NCI-H146 treated with DMSO at 0.1 percent for 48 hours (cell line): ENCODE data around the gene TDRD12.
A peak's percentile ranks its signal among the peaks of the same experiment; 100 is the strongest.
"Not testable (repeated sequence)": the region's sequence is repeated elsewhere in the genome, so short reads cannot be mapped to it uniquely, and the experiment has no call there.

Experiments used
- DNase-seq: peaks from one replicate; lab custom pipeline; 2025; ENCODE audit not compliant: unreplicated experiment; lab: John Stamatoyannopoulos, UW

The TDRD12 gene

DNA sequence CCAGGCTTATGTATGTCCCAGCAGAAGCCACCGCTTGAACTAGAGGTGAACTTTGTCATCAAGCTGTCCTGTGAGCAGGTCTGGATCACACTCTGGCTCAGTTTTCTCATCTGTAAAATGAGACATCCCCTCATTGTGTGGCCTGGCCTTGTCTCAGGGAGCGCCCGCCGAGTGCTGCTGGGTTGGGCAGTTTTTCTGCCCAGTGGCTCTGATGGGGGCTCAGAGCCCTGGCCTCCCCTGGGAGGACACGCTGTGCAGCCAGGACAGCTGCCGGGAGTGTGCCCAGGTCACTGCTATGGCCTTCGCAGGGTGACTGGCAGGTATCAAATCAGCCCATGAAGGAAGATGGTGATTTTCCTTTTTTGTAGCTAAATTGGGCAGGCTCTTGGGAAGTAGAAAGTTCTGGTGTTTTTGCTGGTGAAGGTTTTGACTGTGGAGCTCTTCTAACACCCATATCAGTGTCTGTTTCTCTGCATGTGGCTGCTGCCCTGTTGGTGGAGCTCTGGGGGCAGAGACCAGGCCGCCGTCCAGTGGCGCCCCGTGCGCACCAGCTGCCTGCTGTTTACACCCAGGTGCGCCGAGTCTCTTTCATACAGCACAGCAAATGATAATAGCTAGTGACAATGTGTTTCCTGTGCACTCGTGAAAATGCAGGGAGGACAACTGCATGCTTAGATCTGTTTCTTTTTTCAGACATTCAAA lies 109.2 kb downstream of the TDRD12 start:
- peak; percentile 70 for DNase-seq

DNA sequence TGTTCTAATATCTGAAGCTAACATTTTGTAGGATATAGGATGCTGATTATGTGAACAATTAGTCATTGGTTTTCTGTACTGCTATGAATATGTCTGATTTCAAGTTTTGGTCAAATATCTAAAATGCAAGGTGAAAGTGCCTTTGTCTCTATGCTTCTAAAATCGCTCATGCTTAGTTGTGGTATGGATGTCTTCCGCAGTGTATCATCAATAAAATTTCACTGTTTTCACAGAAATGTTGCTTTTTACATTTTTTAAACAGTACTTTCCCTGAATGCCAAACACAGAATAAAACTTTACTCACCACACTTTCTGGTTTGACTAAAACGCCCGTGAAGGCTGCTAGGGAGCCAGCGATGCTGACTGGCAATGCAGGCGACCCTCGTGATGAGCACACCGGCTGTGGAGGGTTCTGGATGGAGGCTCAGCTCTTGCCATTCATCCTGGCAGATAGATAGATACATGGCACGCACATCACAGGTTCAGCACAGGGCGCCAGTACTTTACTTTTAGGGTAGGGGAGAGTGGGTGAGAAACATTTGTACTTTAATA lies 109.9 kb downstream of the TDRD12 start:
- no peak for DNase-seq

DNA sequence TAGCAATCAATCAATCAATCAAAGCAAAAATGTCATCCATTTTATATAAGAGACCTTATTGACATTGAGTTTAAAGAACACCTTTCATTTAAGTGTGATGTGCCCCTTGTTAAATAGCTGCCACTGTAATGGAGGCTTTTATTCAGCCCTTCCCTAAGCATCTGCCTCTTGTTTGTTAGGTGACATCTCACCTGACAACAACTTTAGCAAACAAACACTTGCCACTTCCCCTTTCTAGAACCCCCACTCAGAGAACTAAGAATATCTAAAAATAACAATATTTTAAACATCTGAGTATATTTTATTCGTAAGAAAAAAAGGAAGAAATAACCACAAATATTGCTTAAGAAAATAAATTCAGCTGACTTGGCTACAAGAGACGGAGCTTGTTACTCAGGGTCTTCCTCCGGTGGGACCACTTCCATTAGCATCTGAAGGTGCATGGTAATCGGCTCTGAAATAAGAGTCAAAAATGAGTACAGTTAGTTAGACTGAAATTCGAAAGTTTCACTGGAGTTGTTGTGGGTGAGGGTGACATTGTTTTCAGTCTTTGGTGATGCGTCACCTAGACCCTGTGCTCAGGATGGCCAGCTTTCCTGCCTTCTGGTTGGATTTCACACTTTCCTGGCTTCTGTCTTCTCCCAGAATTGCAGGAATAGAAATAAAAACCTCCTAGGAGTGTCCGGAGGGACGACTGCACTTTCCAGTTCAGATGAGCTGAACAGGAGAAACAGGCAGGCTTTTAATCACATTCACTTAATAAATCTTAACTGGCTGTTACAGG lies 110.9 kb downstream of the TDRD12 start:
- DNase-seq = no peak

DNA sequence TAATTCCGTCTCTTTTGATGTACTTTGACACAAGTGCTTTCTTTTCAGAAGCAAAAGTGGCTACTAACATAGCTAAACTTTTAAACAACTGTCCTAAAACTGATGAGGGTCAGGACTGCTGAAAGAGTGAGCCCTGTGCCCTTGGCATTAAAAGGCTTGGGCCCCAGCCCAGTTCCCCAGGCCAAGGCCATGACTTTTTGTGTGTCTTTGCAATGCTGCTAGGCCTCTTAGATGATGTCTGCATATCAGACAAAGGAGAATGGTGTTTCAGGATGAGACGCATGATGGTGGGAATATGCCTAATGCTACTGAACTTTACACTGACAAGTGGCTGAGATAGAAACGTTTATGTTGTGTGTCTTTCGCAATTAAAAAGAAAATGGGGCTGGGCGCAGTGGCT lies 112.0 kb downstream of the TDRD12 start:
- no peak for DNase-seq

DNA sequence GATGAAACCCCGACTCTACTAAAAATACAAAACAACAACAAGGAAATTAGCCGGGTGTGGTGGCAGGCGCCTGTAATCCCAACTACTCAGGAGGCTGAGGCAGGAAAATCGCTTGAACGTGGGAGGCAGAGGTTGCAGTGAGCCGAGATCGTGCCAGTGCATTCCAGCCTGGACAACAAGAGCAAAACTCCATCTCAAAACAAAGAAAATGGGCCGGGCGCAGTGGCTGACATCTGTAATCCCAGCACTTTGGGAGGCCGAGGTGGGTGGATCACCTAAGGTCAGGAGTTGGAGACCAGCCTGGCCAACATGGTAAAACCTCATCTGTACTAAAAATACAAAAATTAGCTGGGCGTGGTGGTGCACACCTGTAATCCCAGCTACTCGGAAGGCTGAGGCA lies 112.5 kb downstream of the TDRD12 start:
- not testable (repeated sequence) for DNase-seq

DNA sequence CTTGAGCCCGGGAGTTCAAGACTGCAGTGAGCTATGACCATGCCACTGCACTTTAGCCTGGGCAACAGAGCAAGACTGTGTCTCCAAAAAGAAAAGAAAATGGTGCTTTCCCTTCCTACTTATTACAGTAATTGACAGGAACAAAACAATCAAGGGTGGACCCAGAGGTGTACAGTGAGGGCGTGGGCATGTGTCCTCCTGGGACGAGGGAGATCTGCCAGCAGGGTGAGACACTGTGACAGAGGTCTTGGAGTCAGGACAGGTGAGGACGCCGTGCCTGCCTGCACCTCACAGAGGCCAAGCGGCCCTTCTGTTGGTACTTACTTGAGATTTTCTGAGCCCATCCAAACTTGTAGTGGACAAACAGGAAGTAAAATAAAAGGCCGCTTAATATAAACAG lies 113.3 kb downstream of the TDRD12 start:
- DNase-seq = not testable (repeated sequence)

DNA sequence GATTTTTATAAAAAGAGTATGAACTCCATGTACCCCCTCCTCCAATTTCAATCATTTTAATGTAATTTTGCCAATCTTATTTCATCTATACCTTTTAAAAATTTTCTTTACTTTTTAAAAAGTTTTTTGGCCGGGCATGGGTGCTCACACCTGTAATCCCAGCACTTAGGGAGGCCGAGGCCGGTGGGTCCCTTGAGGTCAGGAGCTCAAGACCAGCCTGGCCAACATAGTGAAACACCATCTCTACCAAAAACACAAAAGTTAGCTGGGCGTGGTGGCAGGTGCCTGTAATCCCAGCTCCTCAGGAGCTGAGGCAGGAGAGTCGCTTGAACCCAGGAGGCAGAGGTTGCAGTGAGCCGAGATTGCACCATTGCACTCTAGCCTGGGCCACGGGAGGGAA lies 113.8 kb downstream of the TDRD12 start:
- not testable (repeated sequence) for DNase-seq

DNA sequence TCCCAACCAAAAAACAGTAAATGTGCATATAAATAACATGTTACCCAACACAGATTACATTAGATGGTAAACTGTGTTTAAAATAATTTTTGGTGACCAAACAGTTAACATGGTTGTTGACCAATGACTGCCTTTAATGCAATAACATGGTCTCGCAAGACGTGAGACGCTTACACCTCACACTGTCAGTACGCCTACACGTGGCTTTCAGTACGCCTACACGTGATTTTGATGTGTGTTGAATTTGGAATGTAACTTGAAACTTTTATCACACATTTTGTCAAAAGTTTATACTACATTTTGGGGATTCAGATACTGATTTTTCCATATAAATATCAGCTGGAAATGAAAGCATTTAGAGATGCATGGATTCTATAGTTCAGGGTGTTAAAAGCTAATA lies 118.0 kb downstream of the TDRD12 start:
- no peak for DNase-seq

DNA sequence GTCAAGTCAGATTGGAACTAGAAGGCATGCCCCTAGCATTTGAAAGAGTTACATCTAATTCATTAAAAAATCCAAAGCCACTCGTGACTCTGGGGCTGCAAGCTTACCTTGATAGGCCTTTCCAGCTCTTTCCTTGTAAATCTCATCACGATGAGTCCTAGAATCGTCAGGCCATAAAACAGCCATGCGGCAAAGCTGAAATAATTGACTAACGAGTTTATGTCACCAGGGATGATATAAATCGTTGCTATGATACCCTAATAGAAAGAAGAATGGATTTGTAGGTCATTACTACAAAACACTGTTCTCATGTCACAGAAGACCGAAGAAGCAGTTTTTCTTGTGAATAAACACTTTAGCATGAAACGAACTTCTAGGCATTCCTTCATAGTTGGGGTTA lies 122.5 kb downstream of the TDRD12 start:
- DNase-seq = no peak

DNA sequence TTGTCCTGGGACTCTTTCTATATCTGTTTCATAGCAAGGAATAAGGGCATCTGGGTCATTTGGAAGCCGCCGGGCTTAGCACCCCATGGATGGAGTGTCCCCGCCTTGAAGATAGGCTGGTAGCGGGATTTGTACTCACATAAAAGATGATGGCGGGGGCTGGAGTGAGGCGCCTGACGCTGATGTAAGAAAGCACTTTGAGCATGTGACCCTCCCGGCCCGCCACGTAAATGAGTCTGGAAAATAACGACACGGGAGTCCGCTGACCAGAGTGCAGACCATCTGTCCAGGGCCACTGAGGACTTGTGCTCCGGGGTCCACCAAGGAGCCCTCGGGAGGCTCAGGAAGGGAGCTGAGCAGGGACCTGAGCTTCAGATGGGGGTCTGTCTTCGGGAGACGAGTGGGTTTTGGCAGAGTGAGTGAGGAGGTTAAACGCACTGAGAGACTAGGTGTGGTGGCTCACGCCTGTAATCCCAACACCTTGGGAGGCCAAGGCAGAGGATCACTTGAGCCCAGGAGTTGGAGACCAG lies 124.2 kb downstream of the TDRD12 start:
- no peak for DNase-seq

DNA sequence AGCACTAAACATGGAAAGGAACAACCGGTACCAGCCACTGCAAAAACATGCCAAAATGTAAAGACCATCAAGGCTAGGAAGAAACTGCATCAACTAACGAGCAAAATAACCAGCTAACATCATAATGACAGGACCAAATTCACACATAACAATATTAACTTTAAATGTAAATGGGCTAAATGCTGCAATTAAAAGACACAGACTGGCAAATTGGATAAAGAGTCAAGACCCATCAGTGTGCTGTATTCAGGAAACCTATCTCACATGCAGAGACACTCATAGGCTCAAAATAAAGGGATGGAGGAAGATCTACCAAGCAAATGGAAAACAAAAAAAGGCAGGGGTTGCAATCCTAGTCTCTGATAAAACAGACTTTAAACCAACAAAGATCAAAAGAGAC lies 128.5 kb downstream of the TDRD12 start:
- not testable (repeated sequence) for DNase-seq

DNA sequence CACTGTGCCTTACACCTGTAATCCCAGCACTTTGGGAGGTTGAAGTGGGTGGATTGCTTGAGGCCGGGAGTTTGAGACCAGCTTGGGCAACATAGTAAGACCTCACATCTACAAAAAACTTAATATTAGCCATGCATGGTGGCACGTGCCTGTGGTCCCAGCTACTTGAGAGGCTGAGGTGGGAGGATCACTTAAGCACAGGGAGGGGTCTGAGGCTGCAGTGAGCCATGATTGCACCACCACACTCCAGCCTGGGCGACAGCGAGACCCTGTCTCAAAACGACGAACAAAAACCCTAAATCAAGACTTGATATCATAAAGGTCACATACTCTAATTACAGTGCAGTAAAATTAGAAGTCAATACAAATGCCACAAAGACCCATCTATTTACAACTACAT lies 132.6 kb downstream of the TDRD12 start:
- no peak for DNase-seq

DNA sequence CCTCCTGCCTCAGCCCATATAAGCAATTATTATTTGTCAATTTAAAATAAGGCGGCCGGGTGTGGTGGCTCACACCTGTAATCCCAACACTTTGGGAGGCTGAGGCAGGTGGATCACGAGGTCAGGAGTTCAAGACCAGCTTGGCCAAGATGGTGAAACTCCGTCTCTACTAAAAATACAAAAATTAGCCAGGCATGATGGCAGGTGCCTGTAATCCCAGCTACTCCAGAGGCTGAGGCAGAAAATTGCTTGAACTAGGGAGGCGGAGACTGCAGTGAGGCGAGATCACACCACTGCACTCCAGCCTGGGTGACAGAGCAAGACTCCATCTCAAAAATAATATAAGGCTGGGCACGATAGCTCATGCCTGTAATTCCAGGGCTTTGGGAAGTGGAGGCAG lies 137.3 kb downstream of the TDRD12 start:
- DNase-seq = not testable (repeated sequence)

DNA sequence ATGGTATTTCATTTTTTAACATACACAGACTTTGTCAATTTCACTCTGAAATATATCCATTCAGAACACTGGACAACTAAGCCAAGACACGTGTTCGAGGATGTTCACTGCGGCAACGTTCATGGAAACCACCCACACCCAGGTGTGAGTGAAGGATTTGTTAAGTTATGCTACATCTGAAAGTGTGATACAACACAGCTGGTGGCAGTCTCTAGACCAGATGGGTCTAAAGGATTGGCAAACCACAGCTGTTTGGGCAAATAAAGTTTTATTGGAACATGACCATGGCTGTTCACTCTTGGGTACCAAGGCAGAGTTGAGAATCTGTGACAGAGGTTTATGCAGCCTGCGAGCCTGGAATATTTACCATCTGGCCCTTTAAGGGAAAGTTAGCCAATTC lies 138.0 kb downstream of the TDRD12 start:
- no peak for DNase-seq

DNA sequence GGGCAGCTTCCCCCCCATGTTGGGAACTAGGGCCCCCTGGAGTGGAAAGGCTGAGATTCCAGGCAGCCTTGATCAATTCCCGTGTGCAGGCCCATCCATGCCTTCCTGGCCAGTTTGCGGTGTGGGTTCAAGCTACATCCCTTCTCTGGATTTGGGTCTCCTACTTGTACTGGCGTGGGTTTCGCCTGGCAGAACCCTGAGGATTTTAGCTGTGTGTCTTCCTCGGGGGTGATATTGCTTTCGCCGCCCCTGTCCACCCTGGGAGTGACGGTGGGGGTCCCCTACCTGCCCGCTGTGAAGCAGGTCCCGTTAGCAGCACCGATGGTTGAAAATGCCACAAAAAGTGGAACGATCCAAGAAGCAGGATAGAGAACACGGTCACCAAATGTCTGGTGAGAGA lies 138.6 kb downstream of the TDRD12 start:
- DNase-seq = no peak

DNA sequence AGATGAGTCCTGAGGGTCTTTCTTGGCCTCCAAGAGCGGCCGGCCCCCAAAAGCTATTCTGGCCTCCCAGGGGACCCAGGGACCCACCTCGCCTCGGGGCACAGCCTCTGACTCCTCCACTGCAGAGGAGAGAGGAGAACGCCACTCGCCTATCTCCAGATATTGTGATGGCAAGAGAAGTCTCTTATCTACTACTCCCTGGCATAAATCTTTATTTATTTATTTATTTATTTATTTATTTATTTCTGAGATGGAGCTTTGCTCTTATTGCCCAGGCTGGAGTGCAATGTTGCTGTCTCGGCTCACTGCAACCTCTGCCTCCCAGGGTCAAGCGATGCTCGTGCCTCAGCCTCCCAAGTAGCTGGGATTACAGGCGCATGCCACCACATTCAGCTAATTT lies 139.0 kb downstream of the TDRD12 start:
- no peak for DNase-seq

DNA sequence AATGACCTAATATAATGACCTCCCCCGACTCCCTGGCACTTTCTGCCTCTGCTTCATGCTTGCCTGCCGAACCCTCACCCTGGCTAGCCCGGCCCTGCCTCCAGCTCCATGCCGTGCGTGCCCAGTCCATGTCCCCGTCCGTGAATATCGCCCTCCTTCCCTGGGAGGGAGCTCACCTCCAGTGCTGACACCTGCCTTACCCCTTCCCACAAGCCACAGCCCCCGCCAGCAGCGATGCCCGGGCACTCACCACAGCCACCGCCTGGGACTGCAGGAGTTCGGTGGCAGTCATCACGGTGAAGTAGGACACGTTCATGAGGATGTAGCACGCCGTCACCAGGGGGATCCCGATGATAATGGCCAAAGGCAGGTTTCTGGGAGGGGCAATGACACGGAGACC lies 140.0 kb downstream of the TDRD12 start:
- DNase-seq = no peak

DNA sequence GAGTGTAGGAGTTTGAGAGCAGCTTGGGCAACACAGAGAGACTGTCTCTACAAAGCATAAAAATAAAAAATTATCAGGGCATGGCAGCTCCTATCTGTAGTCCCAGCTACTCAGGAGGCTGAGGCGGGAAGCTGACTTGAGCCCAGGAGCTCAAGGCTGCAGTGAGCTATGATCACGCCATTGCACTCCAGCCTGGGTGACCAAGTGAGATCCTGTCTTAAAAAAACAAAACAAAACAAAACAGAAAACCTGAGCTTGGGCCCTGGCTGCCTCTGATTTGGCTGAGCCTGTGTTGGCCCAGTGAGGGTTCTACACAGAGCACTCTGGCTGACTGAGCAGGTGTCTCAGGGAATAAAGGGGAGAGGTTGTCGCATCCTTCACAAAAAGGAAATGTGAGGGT lies 142.0 kb downstream of the TDRD12 start:
- DNase-seq = no peak

DNA sequence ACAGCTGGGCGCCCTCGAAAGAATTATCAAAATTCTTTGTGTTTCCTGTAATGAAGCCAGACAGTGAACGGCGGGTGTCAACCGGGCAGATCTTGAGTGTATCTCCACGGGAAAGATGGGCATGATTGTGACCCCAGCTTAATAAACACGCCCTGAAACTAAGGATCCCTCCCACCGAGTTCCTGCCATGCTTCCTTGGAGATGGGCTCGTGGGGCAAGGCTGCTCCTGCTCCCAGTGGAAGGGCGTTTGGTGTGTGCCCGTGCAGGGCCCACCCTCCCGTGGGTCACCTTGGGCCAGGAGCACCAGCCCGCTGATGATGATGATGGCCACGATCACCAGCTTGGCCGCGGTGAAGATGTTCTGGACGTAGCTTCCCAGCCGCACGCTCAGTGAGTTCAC lies 142.6 kb downstream of the TDRD12 start:
- no peak for DNase-seq

DNA sequence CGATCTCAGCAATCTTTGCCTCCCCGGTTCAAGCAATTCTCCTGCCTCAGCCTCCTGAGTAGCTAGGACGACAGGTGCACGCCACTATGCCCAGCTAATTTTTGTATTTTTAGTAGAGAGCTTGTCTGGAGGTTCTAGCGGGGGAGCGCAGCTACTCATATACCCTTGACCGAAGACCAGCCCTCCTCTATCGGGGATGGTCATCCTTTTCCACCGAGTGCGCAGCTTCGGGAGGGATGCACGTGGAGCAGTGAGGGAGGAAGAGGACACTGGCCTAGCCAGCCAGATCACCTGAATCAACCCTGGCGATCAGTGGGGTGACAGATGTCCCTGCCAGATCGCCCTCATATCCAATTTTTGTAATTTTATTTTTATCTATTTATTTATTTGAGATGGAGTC lies 143.2 kb downstream of the TDRD12 start:
- no peak for DNase-seq

DNA sequence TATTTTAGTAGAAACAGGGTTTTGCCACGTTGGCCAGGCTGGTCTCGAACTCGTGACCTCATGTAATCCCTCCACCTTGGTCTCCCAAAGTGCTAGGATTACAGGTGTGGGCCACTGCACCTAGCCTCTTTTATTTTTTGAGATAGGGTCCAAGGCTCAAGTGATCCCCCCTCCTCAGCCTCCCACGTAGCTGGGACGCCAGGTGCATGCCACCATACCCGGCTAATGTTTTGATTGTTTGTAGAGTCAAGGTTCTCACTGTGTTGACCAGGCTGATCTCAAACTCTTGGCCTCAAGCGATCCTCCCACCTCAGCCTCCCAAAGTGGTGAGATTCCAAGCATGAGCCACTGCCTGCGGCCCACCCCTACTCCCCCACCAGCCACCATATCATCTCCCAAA lies 143.7 kb downstream of the TDRD12 start:
- DNase-seq = no peak

DNA sequence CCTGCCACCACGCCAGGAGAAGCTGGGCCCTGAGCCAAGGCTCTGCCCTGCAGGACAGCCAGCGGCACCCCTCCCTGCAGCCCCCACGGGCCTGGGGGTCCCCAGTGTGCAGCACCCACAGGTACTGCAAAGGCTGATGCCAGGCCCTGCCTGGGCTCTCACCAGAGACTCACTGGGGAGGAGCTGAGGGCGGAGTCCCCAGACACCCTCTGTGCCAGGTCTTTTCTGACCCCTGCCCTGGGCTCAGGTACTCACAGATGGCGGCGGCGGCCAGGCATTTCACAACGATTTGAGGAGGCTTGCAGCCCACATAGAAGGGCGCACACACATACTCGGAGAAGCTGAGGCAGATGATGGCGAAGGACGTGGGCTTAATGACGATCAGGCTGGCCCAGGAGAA lies 144.3 kb downstream of the TDRD12 start:
- no peak for DNase-seq
